Prostate gland (tissue), 2 donors: ENCODE data around the gene IL11RA.

Experiments used
- CTCF ChIP-seq, 4 experiments: fragments of 200-600 bp in 2 of 4; fragments of 450-650 bp in 2 of 4; sonication (generic) in 2 of 4; IDR thresholded peaks; 1 replicate in 3 of 4; 2 replicates in 1 of 4; pipeline ENCODE4 v1.5.1; 2016 to 2019; ENCODE audit warnings: antibody characterized with exemption in 4 of 4, mild to moderate bottlenecking in 2 of 4, moderate library complexity in 2 of 4
- POLR2A ChIP-seq: fragments of 450-650 bp; IDR thresholded peaks from one replicate; pipeline ENCODE4 v1.6.1; 2016; ENCODE audit warnings: antibody characterized with exemption, mild to moderate bottlenecking
- POLR2AphosphoS5 ChIP-seq: sonication (generic); formaldehyde crosslinking; IDR thresholded peaks from one replicate; pipeline ENCODE4 v1.6.1; 2017; ENCODE audit warnings: antibody characterized with exemption

GRCh38 chr9:34655394-34655793 lies 3.4 kb downstream of the IL11RA start:
- no peak for TF ChIP-seq POLR2AphosphoS5
- TF ChIP-seq CTCF (IDR thresholded peaks at IDR 0.05) = no peak
- TF ChIP-seq POLR2A = no peak
